Measurements from ENCODE around the gene BOLA1.
A peak's percentile ranks its signal among the peaks of the same experiment; 100 is the strongest.

- TF ChIP-seq POLR2A (IDR thresholded peaks at IDR 0.05) (no peak), CTCF (IDR thresholded peaks at IDR 0.05) (peak in 1 of 3 donors; percentile 50)
These were observed 10.9 kb upstream of the BOLA1 start for GRCh38 chr1:149888247-149888998.

Data from lower leg skin (tissue), 3 donors.